ENCODE data around the gene TBPL2. TPM values are rescaled to one million over a fixed set of nuclear protein-coding genes. Genes with fewer than 3 reads are reported as not detected.
"Not testable (repeated sequence)": the region's sequence is repeated elsewhere in the genome, so short reads cannot be mapped to it uniquely, and the experiment has no call there.

The TBPL2 gene
- not detected for total RNA-seq

- DNase-seq, result no peak
- no peaks in the 10 kb centered on the region for H3K27me3 ChIP-seq
- intact Hi-C loops (cut with DNase I; ENCODE audit: low total_unique reads), result loop anchor here (10.0 kb wide), 1 partner anchor 894 kb away; no protein-coding TSS in a partner anchor
- ATAC-seq, result no peak
- in situ Hi-C loops (cut with MboI; ENCODE audit: low sequenced_read_pairs in 4 of 4), result loop anchor here (10.0 to 25.0 kb wide), 3 partner anchors 353 to 1047 kb away; no protein-coding TSS in a partner anchor
- H3K27ac ChIP-seq, result no peak within 1 kb of the TSS
- no peak for TF ChIP-seq CTCF (IDR thresholded peaks at IDR 0.05 in 4 of 5, conservative IDR thresholded peaks at IDR 0.05 in 1 of 5)
- no peak for TF ChIP-seq POLR2A (IDR thresholded peaks at IDR 0.05)
- H3K4me1 ChIP-seq, result no peaks in the 10 kb centered on the region
- H3K4me3 ChIP-seq, result no peak within 1 kb of the TSS
- no peaks in the 10 kb centered on the region for H3K9me3 ChIP-seq
- no peaks in the 10 kb centered on the region for H3K36me3 ChIP-seq
These were observed at the start of gene TBPL2 for GRCh38 chr14:55440385-55440784. TBPL2 (minus strand) TSS chr14:55440616; CDS start chr14:55440449, 167 bp downstream.

- no peak for DNase-seq
- TF ChIP-seq CTCF (IDR thresholded peaks at IDR 0.05 in 4 of 5, conservative IDR thresholded peaks at IDR 0.05 in 1 of 5) (no peak), POLR2A (IDR thresholded peaks at IDR 0.05) (no peak)
- in situ Hi-C loops (cut with MboI; ENCODE audit: low sequenced_read_pairs in 4 of 4) (no loop called here), intact Hi-C loops (cut with DNase I; ENCODE audit: low total_unique reads) (no loop called here)
- ATAC-seq, result no peak
- no peaks in the 10 kb centered on the region for H3K27me3 ChIP-seq
- no peaks in the 10 kb centered on the region for H3K4me1 ChIP-seq
- H3K36me3 ChIP-seq, result no peaks in the 10 kb centered on the region
- no peaks in the 10 kb centered on the region for H3K9me3 ChIP-seq
- no peak overlapping the region for H3K4me3 ChIP-seq
- no peak overlapping the region for H3K27ac ChIP-seq
These were observed 47.8 kb upstream of the TBPL2 start for GRCh38 chr14:55488204-55488603.

- H3K27ac ChIP-seq, result no peak overlapping the region
- no peaks in the 10 kb centered on the region for H3K4me1 ChIP-seq
- TF ChIP-seq POLR2A (IDR thresholded peaks at IDR 0.05), result no peak
- no peak for TF ChIP-seq CTCF (IDR thresholded peaks at IDR 0.05 in 4 of 5, conservative IDR thresholded peaks at IDR 0.05 in 1 of 5)
- H3K36me3 ChIP-seq, result no peaks in the 10 kb centered on the region
- no peaks in the 10 kb centered on the region for H3K9me3 ChIP-seq
- no peaks in the 10 kb centered on the region for H3K27me3 ChIP-seq
- intact Hi-C loops (cut with DNase I; ENCODE audit: low total_unique reads) (no loop called here), in situ Hi-C loops (cut with MboI; ENCODE audit: low sequenced_read_pairs in 4 of 4) (no loop called here)
- ATAC-seq, result no peak
- DNase-seq, result no peak
- H3K4me3 ChIP-seq, result no peak overlapping the region
These were observed 42.7 kb upstream of the TBPL2 start for GRCh38 chr14:55482936-55483605.

GRCh38 chr14:55481769-55482168 is 41.4 kb upstream of the TBPL2 start:
- Histone ChIP-seq H3K36me3 (no peaks in the 10 kb centered on the region), H3K4me1 (no peaks in the 10 kb centered on the region), H3K27ac (no peak overlapping the region), H3K27me3 (no peaks in the 10 kb centered on the region), H3K9me3 (no peaks in the 10 kb centered on the region), H3K4me3 (no peak overlapping the region)
- no peak for TF ChIP-seq CTCF (IDR thresholded peaks at IDR 0.05 in 4 of 5, conservative IDR thresholded peaks at IDR 0.05 in 1 of 5)
- in situ Hi-C loops (cut with MboI; ENCODE audit: low sequenced_read_pairs in 4 of 4) (no loop called here), intact Hi-C loops (cut with DNase I; ENCODE audit: low total_unique reads) (no loop called here)
- ATAC-seq (no peak), DNase-seq (no peak)

GRCh38 chr14:55477680-55478079 is 37.3 kb upstream of the TBPL2 start:
- ATAC-seq (peak in 1 of 2 donors; percentile 39), DNase-seq (no peak)
- Histone ChIP-seq H3K36me3 (no peaks in the 10 kb centered on the region), H3K27ac (no peak overlapping the region), H3K9me3 (no peaks in the 10 kb centered on the region), H3K4me3 (no peak overlapping the region), H3K4me1 (no peaks in the 10 kb centered on the region), H3K27me3 (no peaks in the 10 kb centered on the region)
- no peak for TF ChIP-seq CTCF (IDR thresholded peaks at IDR 0.05 in 4 of 5, conservative IDR thresholded peaks at IDR 0.05 in 1 of 5)
- no peak for TF ChIP-seq POLR2A (IDR thresholded peaks at IDR 0.05)
- intact Hi-C loops (cut with DNase I; ENCODE audit: low total_unique reads) (no loop called here), in situ Hi-C loops (cut with MboI; ENCODE audit: low sequenced_read_pairs in 4 of 4) (no loop called here)

GRCh38 chr14:55476448-55476847 is 36.0 kb upstream of the TBPL2 start:
- in situ Hi-C loops (cut with MboI; ENCODE audit: low sequenced_read_pairs in 4 of 4); H3K4me1 ChIP-seq; H3K27ac ChIP-seq; H3K9me3 ChIP-seq; ATAC-seq; DNase-seq; intact Hi-C loops (cut with DNase I; ENCODE audit: low total_unique reads); H3K36me3 ChIP-seq; H3K27me3 ChIP-seq; H3K4me3 ChIP-seq: not testable (repeated sequence)
